GM10847 (cell line): ENCODE measurements around the gene PHF3.

Source experiments
- POLR2A ChIP-seq: IDR thresholded peaks from 2 replicates; pipeline ENCODE4 v1.6.1; 2011; ENCODE audit not compliant: insufficient read length; ENCODE audit errors: extremely low read depth

The PHF3 gene

DNA sequence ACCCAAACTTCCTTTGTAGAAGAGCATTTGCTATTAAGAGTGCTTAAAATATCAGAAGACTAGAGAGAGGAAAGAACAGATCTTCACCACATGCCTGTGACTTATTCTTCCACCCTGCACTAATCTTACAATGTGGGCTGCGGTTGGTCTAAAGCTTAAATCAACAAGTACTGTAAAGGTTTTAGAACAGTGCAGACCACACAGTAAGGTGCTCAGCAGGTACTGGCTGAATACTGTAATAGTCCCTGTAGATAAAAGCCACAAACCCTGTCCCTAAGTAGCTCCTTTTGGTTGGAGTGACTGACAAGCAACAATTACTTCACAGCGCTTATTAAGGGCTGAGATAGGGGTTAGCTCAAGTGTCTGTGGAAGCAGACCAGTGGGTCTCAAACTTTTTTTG is 972 bp upstream of the PHF3 start:
- TF ChIP-seq POLR2A: no peak

DNA sequence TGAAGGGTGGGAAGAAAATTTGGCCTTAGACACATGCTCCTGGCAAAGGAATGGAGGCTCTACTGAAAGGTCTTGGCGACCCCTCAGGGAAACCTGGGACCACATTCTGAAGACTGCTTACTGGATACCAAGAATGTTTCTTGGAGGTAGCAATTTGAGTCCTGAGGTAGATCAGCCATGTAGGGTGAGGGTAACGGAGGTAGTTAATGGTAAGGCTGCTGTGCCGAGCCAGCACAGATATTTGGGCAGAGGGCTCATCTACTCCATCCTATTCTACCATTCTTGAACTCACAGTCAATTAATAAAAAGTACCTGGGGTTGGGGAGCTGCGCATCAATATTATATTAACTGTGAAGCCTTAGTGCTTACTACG is 401 bp upstream of the PHF3 start:
- no peak for TF ChIP-seq POLR2A

DNA sequence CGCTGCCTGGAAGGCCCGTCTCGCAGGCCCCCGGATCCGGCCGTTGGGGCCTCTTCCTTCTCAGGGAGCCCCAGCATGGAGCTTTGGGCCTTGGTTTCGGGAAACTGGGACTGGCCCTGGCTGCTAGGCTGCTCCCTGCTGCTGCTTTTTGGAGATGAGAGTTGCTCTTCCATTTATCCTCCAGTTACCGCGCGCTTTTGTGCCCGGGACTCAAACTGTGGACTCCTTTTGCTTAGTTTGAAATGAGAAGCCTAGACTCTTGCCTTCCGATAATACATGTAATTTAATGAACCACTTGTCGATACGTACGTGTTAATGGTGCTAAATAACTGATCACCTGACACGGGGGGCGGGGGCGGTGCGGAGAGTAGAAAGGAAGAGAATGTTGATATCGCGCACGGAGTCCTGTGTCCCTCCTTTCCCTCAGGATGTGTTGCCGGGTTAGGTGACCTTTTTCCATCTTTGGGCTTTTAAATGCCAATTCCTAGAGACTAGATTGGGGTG is 968 bp downstream of the PHF3 start:
- no peak for TF ChIP-seq POLR2A

DNA sequence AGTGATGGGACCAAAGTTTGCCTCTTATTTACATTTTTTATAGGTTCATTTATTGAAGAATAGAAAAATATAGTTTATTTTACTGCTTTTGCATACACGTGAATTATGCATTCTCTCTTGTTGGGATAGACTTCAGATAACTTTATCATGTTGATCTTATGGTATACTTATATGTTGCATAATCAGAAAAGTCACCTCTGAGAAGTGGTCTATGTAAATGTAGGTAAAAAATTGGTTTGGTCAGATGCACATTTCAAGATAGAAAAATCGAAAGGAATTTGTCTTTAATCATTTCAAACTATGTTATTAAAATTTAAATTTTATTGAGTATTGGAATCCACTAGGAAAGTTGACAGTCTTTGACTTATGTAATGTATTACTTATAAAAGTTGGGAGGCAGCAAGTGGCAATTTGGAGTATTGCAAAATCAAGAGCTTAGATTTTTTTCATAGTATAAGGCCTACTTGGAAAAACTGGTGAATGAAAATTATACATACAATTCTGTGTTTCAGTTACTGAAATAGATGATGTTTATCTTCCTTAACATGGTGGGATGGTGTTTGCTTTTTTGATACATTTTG is 2.4 kb downstream of the PHF3 start:
- TF ChIP-seq POLR2A: no peak

DNA sequence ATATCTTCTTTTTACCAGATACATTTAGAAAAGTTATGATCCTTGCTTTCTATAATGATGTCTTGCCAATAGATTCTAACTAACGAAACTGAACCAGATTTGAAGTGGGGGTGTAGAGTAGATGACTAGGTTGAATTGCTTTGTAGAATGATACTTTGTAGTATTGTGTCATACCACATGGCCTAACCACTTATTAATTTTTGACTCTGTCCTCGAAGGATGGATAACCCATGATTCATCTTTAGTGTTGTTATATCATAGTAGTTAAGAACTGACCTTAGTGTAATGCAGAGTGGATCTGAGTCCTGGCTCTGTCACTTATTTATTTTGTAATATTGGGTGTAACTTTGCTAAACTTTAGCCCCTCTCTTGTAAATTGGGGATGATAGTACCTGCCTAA is 4.5 kb downstream of the PHF3 start:
- TF ChIP-seq POLR2A: no peak

DNA sequence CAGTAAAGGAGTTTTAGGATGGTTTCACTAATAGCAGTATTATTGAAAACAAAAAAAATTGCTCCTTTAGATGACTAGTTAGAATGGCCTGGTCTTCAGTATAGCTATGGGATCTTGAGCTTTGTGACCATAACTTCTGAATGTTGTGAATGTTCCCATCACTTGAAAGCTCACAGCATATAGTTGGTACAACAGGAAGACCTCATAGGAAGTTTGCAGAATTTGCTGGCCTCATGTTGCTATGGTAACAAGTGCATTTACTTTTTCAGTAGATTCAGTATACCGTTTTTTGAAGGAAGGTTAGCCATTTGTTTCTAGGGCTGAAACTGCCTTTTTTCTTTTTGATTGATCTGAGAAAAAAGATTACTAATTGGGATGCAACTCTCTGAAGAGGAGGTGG is 8.3 kb downstream of the PHF3 start:
- no peak for TF ChIP-seq POLR2A

DNA sequence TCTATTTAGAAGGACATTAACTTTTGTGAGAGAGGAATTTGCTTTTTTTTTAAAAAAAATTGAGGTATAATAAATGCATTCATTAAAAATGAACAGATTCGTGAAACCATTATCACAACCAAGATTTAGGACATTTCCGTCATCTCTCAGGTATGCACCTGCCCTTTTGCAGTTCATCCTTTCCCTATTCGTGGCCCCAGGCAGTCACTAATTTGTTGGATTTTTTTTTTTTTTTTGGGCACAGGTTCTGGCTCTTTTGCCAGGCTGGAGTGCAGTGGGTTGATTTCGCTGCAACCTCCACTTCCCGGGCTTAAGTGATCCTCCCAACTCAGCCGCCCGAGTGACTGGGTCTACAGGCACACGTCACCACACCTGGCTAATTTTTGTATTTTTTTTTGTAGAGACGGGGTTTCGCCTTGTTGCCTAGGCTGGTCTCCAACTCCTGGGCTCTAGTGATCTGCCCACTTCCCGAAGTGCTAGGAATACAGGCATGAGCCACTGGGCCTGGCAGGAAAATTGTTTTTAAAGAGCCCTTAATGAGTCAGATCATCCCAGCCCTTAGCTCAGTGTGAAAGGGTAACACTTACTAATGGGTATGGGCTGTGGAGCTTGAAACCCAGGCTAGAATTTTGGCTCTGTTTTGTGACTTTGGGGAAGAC is 9.2 kb downstream of the PHF3 start:
- no peak for TF ChIP-seq POLR2A

DNA sequence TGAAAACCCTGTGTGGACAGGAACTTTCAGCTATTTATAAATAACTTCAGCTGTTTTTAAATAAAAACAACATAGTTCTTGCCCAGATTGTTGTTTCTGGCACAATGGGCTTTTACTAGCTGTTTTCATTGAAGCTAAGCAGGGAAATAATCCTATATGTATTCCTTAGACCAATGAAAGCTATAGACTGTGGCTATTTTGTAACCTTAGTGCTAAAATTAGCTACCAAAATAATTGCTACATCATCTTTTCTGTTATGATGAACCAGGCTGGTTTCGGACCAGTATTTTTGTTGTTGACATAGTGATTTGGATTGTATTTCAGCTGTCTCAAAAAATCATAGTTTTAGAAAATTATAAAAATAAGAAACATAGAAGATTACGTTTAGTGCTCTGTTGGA is 13.7 kb downstream of the PHF3 start:
- no peak for TF ChIP-seq POLR2A

DNA sequence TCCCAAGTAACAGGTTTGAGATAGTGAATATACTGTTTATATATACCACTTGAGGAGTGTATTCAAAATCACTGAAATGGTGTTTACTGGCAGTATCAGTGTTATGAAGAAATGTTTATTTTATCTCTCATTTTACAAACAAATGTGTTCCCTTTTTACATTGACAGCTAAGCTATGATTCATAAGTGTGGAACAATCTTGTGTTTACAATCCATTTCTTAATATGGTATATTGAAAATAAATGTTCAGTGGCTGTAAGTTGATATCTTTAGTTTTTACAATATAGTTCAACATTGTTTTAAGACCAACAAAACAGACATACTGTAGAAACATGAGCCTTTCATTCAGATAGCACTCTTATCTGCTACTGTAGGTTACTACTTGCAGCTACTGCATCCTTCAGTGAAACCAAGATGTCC is 14.3 kb downstream of the PHF3 start:
- TF ChIP-seq POLR2A: no peak

DNA sequence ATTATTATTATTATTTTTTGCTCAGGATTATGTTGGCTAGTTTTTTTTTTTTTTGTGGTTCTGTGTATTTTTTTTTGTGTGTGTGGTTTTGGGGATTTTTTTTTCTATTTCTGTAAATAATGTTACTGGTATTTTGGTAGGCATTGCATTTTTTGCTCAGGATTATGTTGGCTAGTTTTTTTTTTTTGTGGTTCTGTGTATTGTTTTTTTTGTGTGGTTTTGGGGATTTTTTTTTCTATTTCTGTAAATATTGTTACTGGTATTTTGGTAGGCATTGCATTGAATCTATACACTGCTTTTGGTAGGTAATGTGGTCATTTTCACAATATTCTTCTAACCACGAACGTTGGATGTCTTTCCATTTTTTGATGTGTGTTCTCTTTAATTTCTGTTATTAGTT is 17.4 kb downstream of the PHF3 start:
- no peak for TF ChIP-seq POLR2A

DNA sequence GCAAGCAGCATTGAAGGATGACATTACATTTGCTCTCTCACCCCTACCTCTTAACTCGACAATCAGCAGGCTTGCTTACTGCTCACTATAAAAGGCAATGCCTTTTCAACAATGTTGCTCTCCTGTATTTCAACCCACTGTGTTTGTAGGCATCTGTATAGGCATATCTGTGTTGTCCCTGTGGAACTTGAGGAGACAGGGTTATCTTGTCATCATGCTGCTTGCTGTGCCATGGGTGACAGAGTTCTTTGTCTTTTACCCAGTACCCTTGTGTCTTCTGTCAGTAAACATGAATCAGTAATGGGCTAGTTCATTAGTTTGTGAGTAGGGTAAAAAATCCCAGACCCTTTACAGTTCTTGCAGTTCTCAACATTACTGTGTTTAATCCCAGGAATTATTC is 25.2 kb downstream of the PHF3 start:
- TF ChIP-seq POLR2A: no peak

DNA sequence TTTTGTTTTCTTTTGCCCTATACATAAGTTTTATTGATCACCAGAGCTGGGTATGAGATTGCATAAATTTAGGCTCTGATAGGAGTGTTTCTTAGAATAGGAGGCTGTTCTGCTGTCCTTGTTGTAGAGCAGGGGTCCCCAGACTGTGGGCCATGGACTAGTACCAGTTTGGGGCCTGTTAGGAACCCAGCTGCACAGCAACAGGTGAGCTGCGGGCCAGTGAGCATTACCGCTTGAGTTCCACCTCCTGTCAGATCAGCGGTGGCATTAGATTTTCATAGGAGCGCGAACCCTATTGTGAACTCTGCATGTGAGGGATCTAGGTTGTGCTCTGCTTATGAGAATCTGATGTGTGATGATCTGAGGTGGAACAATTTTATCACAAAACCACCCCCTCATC is 26.2 kb downstream of the PHF3 start:
- no peak for TF ChIP-seq POLR2A

DNA sequence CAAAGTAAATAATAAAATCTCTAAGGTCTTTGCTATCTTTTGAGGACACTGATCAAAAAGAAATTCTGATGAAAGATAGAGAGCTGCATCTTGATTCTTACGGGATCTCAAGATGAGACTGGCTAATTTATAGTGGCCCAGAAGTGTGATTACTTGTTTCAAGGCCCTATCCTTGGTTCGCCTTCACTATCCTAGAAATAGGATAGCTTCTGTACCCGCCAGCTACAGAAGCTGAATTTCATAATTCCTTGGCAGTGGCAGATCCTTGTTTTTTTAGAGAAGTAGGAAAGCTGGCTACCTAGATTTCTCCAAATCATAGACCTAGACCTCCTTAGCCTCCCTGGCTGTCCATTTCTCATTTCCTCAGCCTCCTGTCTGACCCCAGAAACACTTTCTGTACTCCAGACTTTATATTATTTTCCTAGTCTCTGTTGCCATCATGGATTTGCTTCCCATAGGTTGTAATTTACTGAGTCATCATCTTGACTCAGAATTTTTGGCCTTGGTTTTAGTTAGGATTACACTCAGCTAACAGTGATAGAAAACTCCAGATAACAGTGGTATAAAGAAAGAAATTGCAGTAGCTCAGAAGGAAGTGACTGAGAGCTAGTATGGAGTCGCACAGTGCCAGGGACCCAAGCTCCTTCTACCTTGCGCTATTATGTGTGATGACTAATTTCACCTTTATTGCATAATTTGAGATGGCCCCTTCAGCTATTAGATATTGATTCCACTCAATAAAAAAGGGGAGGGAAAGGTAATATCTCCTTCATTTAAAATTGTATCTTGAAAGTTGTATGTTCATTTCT is 27.7 kb downstream of the PHF3 start:
- TF ChIP-seq POLR2A: no peak

DNA sequence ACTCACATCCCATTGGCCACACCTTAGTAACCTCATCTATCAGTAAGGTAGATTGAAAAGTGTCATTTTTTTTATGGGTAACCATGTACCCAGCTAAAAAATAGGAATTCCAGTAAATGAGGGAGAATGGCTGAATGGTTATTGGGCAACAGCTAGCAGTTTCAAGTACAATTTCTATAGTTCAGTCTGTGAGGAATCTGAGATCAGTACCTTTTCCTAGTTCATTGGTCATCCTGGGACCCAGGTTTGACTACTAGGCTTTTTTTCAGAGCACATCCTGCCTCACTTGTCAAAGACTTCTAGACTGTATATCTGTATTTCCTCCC is 28.3 kb downstream of the PHF3 start:
- no peak for TF ChIP-seq POLR2A

DNA sequence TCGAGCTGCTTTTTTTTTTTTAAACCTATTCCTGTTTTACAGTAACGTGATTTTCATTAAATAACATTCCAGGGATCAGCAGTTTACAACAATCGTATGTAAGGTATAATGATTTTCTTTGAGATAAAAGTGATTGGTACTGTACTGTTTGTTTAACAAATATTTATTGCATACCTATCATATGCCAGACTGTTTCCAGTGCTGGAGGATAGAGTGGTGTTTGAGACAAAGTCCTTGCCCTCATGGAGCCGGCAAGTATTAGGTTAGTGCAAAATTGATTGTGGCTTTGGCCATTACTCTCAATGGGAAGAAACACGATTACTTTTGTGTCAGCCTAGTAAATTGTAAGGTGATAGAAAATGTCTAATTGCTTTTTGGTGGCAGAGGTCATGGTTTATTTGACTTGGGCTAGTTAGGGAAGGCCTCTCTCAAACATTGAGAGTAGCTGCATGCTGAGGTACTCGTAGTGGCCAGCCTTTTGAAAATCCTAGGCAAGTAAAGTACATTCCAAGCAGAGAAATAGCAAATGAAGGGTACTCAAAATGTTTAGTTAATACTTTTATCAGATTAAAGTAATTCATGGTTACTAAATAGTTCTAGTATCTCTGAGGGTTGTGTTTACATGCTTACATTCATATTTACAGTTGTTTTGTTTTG is 35.6 kb downstream of the PHF3 start:
- no peak for TF ChIP-seq POLR2A

DNA sequence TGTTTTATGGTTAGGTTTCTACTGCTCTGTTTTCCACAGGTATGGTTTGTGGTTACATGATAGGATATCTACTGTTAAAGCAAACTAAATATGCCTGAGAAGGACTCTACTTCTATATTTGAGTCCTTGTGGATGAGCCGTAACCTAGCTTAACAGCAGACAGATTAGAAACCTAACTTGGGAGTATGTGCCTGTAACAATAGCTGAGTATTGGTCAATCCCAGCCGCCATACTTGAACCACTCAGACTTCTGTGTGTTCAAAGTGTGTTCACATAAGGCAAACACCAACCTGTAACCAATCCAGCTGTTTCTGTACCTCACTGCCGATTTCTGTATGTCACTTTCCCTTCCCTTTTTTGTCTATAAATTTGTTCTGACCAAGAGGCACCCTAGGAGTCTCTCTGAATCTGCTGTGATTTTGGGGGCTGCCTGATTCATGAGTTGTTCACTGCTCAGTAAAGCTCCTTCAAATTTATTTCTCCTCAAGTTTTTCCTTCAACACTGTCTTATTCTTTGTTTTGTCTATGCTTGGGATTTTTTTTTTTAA is 37.1 kb downstream of the PHF3 start:
- TF ChIP-seq POLR2A: no peak
